MCF 10A (cell line): ENCODE measurements around the gene RCC2. TPM values are rescaled to one million over a fixed set of nuclear protein-coding genes. Genes with fewer than 3 reads are reported as not detected.
A peak's percentile ranks its signal among the peaks of the same experiment; 100 is the strongest.

Source experiments
- BruUV-seq: library from RNA; stranded (reverse); fragments of 400-500 nt; replicated peaks from 2 replicates; lab custom pipeline; 2021; lab: Mats Ljungman, UMichigan
- CTCF ChIA-PET: fragments of 300-600 bp; sonication (Branson Sonifier 250); formaldehyde crosslinking; extraction: SDS; loops from one replicate; lab custom pipeline; 2021; ENCODE audit warnings: antibody characterized with exemption, inconsistent platforms; lab: Yijun Ruan, JAX
- POLR2A ChIA-PET: fragments of 300-600, 350-650 bp; sonication (Branson Sonifier 250); formaldehyde crosslinking; extraction: SDS; loops from one replicate; lab custom pipeline; 2020; ENCODE audit warnings: antibody characterized with exemption, inconsistent platforms; lab: Yijun Ruan, JAX
- DNase-seq: peaks from one replicate; pipeline ENCODE4 v3.0.0-alpha.2; 2018; ENCODE audit not compliant: unreplicated experiment
- H3K27ac Mint-ChIP-seq: one replicate; pipeline ENCODE4 v1.8.0; 2022; ENCODE audit warnings: mild to moderate bottlenecking, low read depth, mixed read lengths; ENCODE audit not compliant: unreplicated experiment
- H3K27me3 Mint-ChIP-seq: one replicate; pipeline ENCODE4 v1.8.0; 2022; ENCODE audit warnings: mixed read lengths; ENCODE audit not compliant: insufficient read depth, unreplicated experiment
- H3K36me3 Mint-ChIP-seq: one replicate; pipeline ENCODE4 v1.8.0; 2022; ENCODE audit warnings: mild to moderate bottlenecking, moderate library complexity, mixed read lengths; ENCODE audit not compliant: insufficient read depth, unreplicated experiment
- H3K4me1 Mint-ChIP-seq: one replicate; pipeline ENCODE4 v1.8.0; 2022; ENCODE audit warnings: mixed read lengths; ENCODE audit not compliant: insufficient read depth, unreplicated experiment
- H3K4me3 Mint-ChIP-seq: one replicate; pipeline ENCODE4 v1.8.0; 2022; ENCODE audit warnings: mild to moderate bottlenecking, moderate library complexity, mixed read lengths; ENCODE audit not compliant: unreplicated experiment
- H3K9me3 Mint-ChIP-seq: one replicate; pipeline ENCODE4 v1.8.0; 2022; ENCODE audit warnings: mixed read lengths; ENCODE audit not compliant: unreplicated experiment
- CTCF ChIP-seq: fragments of 200-600 bp; IDR thresholded peaks from one replicate; pipeline ENCODE4 v1.8.0; 2022; ENCODE audit warnings: antibody characterized with exemption, mild to moderate bottlenecking; ENCODE audit not compliant: unreplicated experiment
- intact Hi-C: fragments of 100-400 bp; cut with micrococcal nuclease; formaldehyde crosslinking; loops from 2 replicates; pipeline ENCODE4 v1.14.1; 2022
- total RNA-seq: library from RNA; stranded (reverse); gene quantifications from 2 replicates; pipeline ENCODE4 v1.2.3, GENCODE V29; 2022

RCC2 gene
- total RNA-seq, 1 experiment from 2014 or later, result 107 TPM

- ChIA-PET CTCF (interaction anchor here (0.7 to 2.7 kb wide), 3 partner anchors 17 to 244 kb away, joined by 3 to 17 read pairs (median 5); no protein-coding TSS in a partner anchor), POLR2A (interaction anchor here (0.6 to 1.6 kb wide), 5 partner anchors 15 to 136 kb away, joined by 3 to 4 read pairs (median 3); no protein-coding TSS in a partner anchor)
- no TSS peak for BruUV-seq
- Mint-ChIP-seq H3K27me3 (no peaks in the 10 kb centered on the region), H3K9me3 (no peaks in the 10 kb centered on the region), H3K4me3 (no peak overlapping the region), H3K4me1 (peaks cover 16% of the 10 kb centered on the region), H3K27ac (no peak overlapping the region), H3K36me3 (no peaks in the 10 kb centered on the region)
- intact Hi-C loops, result no loop called here
- peak; percentile 68 for DNase-seq
- no peak for TF ChIP-seq CTCF
Observed at GRCh38 chr1:17369466-17369865, 70.0 kb downstream of the RCC2 start.

GRCh38 chr1:17365293-17365692, 74.2 kb downstream of the RCC2 start:
- Mint-ChIP-seq H3K36me3 (no peaks in the 10 kb centered on the region), H3K9me3 (no peaks in the 10 kb centered on the region), H3K27me3 (no peaks in the 10 kb centered on the region), H3K27ac (no peak overlapping the region), H3K4me3 (no peak overlapping the region), H3K4me1 (peaks cover 11% of the 10 kb centered on the region)
- intact Hi-C loops, result no loop called here
- ChIA-PET POLR2A (no interaction called here), CTCF (interaction anchor here (0.6 kb wide), 1 partner anchor 67 kb away, joined by 3 read pairs; no protein-coding TSS in a partner anchor)
- no peak for TF ChIP-seq CTCF
- BruUV-seq, result no TSS peak
- peak; percentile 44 for DNase-seq

DNA sequence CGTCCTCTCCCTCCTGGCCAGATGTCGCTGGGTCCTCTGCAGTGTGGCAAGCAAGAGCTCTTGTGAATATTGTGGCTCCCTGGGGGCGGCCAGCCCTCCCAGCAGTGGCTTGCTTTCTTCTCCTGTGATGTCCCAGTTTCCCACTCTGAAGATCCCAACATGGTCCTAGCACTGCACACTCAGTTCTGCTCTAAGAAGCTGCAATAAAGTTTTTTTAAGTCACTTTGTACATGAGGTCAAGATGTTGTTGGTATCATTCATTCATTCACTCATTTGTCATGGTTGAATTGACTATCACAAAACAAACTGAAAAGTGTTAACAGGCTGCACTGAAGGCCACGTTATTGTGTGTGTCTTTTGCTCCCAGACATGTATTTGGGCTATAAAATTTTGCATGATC, 75.7 kb downstream of the RCC2 start:
- TF ChIP-seq CTCF, result no peak
- intact Hi-C loops, result no loop called here
- H3K9me3 Mint-ChIP-seq, result no peaks in the 10 kb centered on the region
- no peaks in the 10 kb centered on the region for H3K27me3 Mint-ChIP-seq
- no TSS peak for BruUV-seq
- ChIA-PET POLR2A (no interaction called here), CTCF (no interaction called here)
- no peak for DNase-seq
- H3K4me3 Mint-ChIP-seq, result no peak overlapping the region
- H3K4me1 Mint-ChIP-seq, result no peaks in the 10 kb centered on the region
- no peak overlapping the region for H3K27ac Mint-ChIP-seq
- no peaks in the 10 kb centered on the region for H3K36me3 Mint-ChIP-seq

GRCh38 chr1:17363351-17363750, 76.1 kb downstream of the RCC2 start:
- H3K27ac Mint-ChIP-seq, result no peak overlapping the region
- POLR2A ChIA-PET, result no interaction called here
- no TSS peak for BruUV-seq

More at GRCh38 chr1:17363351-17363750, 76.1 kb downstream of the RCC2 start:
- no peaks in the 10 kb centered on the region for H3K36me3 Mint-ChIP-seq
- CTCF ChIA-PET, result no interaction called here
- no peaks in the 10 kb centered on the region for H3K9me3 Mint-ChIP-seq
- no peaks in the 10 kb centered on the region for H3K27me3 Mint-ChIP-seq
- H3K4me3 Mint-ChIP-seq, result no peak overlapping the region
- intact Hi-C loops, result no loop called here
- no peaks in the 10 kb centered on the region for H3K4me1 Mint-ChIP-seq
- no peak for TF ChIP-seq CTCF
- no peak for DNase-seq
